H9 (cell line): ENCODE results near the gene ZNF165. TPM values are rescaled to one million over a fixed set of nuclear protein-coding genes. Genes with fewer than 3 reads are reported as not detected.

Experiments
- DNase-seq: peaks from one replicate; pipeline ENCODE4 v3.0.0-alpha.2; 2017
- H2AFZ ChIP-seq: one replicate; pipeline ENCODE4 v1.6.1; 2013; ENCODE audit warnings: mild to moderate bottlenecking, low read length, control low read depth, moderate library complexity
- H2AK5ac ChIP-seq: 2 replicates; pipeline ENCODE4 v1.6.1; 2013; ENCODE audit warnings: low read length, control low read depth, mixed read lengths; ENCODE audit not compliant: insufficient read length
- H2BK120ac ChIP-seq: one replicate; pipeline ENCODE4 v1.6.1; 2013; ENCODE audit warnings: low read depth, mild to moderate bottlenecking, low read length, control low read depth, inconsistent platforms; ENCODE audit not compliant: poor library complexity, severe bottlenecking
- H2BK12ac ChIP-seq: 2 replicates; pipeline ENCODE4 v1.6.1; 2013; ENCODE audit warnings: low read length, control low read depth, mixed read lengths, low read depth; ENCODE audit not compliant: insufficient read length
- H2BK15ac ChIP-seq: 2 replicates; pipeline ENCODE4 v1.6.1; 2013; ENCODE audit warnings: low read depth, low read length, control low read depth
- H2BK20ac ChIP-seq: one replicate; pipeline ENCODE4 v1.6.1; 2013; ENCODE audit warnings: low read depth, mild to moderate bottlenecking, low read length, control low read depth, inconsistent platforms; ENCODE audit not compliant: poor library complexity, severe bottlenecking
- H2BK5ac ChIP-seq: 2 replicates; pipeline ENCODE4 v1.6.1; 2013; ENCODE audit warnings: low read length, control low read depth, mixed read lengths; ENCODE audit not compliant: insufficient read length
- H3K14ac ChIP-seq: 2 replicates; pipeline ENCODE4 v1.6.1; 2013; ENCODE audit warnings: low read length, control low read depth; ENCODE audit not compliant: insufficient read depth
- H3K18ac ChIP-seq: 2 replicates; pipeline ENCODE4 v1.6.1; 2013; ENCODE audit warnings: low read depth, mild to moderate bottlenecking, mixed read lengths, low read length, control low read depth; ENCODE audit not compliant: insufficient read length
- H3K23ac ChIP-seq: 2 replicates; pipeline ENCODE4 v1.6.1; 2013; ENCODE audit warnings: low read length, control low read depth, mixed read lengths, low read depth; ENCODE audit not compliant: insufficient read length
- H3K23me2 ChIP-seq: 2 replicates; pipeline ENCODE4 v1.6.1; 2013; ENCODE audit warnings: low read depth, mild to moderate bottlenecking, mixed read lengths, low read length, control low read depth; ENCODE audit not compliant: insufficient read length, poor library complexity, severe bottlenecking
- H3K27ac ChIP-seq: 2 replicates; pipeline ENCODE4 v1.5.1; 2013; ENCODE audit warnings: low read length, control low read depth, mixed read lengths, low read depth; ENCODE audit not compliant: insufficient read length
- H3K27me3 ChIP-seq: 2 replicates; pipeline ENCODE4 v1.6.1; 2013; ENCODE audit warnings: low read length, control low read depth, inconsistent platforms; ENCODE audit not compliant: insufficient read depth
- H3K4ac ChIP-seq: 2 replicates; pipeline ENCODE4 v1.6.1; 2013; ENCODE audit warnings: low read depth, mild to moderate bottlenecking, control low read depth, inconsistent platforms, low read length, moderate library complexity
- H3K4me1 ChIP-seq: 2 replicates; pipeline ENCODE4 v1.6.1; 2013; ENCODE audit warnings: low read length, control low read depth, inconsistent platforms; ENCODE audit not compliant: insufficient read depth
- H3K4me2 ChIP-seq: 2 replicates; pipeline ENCODE4 v1.6.1; 2013; ENCODE audit warnings: low read length, control low read depth, mixed read lengths; ENCODE audit not compliant: insufficient read length, insufficient read depth
- H3K56ac ChIP-seq: 2 replicates; pipeline ENCODE4 v1.6.1; 2013; ENCODE audit warnings: low read depth, mild to moderate bottlenecking, mixed read lengths, low read length, control low read depth; ENCODE audit not compliant: insufficient read length
- H3K79me1 ChIP-seq: 2 replicates; pipeline ENCODE4 v1.6.1; 2013; ENCODE audit warnings: low read depth, mild to moderate bottlenecking, moderate library complexity, low read length, control low read depth, inconsistent platforms; ENCODE audit not compliant: insufficient read depth, poor library complexity, severe bottlenecking
- H3K79me2 ChIP-seq: 2 replicates; pipeline ENCODE4 v1.6.1; 2013; ENCODE audit warnings: low read length, control low read depth, inconsistent platforms; ENCODE audit not compliant: insufficient read depth
- H3K9ac ChIP-seq: 2 replicates; pipeline ENCODE4 v1.6.1; 2013; ENCODE audit warnings: low read length, control low read depth, mixed read lengths; ENCODE audit not compliant: insufficient read length; ENCODE audit errors: extremely low read depth
- H3K9me3 ChIP-seq: one replicate; pipeline ENCODE4 v1.6.1; 2013; ENCODE audit warnings: low read depth, low read length, inconsistent platforms; ENCODE audit not compliant: control insufficient read depth
- H3T11ph ChIP-seq: one replicate; pipeline ENCODE4 v1.6.1; 2013; ENCODE audit warnings: mild to moderate bottlenecking, low read length, control low read depth, inconsistent platforms
- H4K20me1 ChIP-seq: one replicate; pipeline ENCODE4 v1.6.1; 2013; ENCODE audit not compliant: control insufficient read depth, insufficient read length, insufficient read depth
- H4K5ac ChIP-seq: 2 replicates; pipeline ENCODE4 v1.6.1; 2013; ENCODE audit warnings: low read depth, mild to moderate bottlenecking, mixed read lengths, low read length, control low read depth; ENCODE audit not compliant: insufficient read length
- H4K8ac ChIP-seq: replicated peaks from 2 replicates; pipeline ENCODE4 v1.6.1; 2013; ENCODE audit warnings: low read length, control low read depth, mixed read lengths, low read depth; ENCODE audit not compliant: insufficient read length
- H4K91ac ChIP-seq: 2 replicates; pipeline ENCODE4 v1.6.1; 2013; ENCODE audit warnings: low read depth, mild to moderate bottlenecking, moderate library complexity, mixed read lengths, low read length, control low read depth; ENCODE audit not compliant: insufficient read length
- H3K27ac Mint-ChIP-seq, 3 experiments: 2 replicates in 2 of 3; 3 replicates in 1 of 3; pipeline ENCODE4 v1.8.0; 2020 to 2021; ENCODE audit warnings: mixed read lengths in 3 of 3, mild to moderate bottlenecking in 1 of 3, moderate library complexity in 1 of 3
- H3K27me3 Mint-ChIP-seq: 2 replicates; pipeline ENCODE4 v1.8.0; 2021; ENCODE audit warnings: low read depth, mild to moderate bottlenecking, moderate library complexity, mixed read lengths
- H3K36me3 Mint-ChIP-seq, 3 experiments: 2 replicates in 2 of 3; 3 replicates in 1 of 3; pipeline ENCODE4 v1.8.0; 2020 to 2021; ENCODE audit warnings: low read depth in 3 of 3, mixed read lengths in 3 of 3; ENCODE audit not compliant: insufficient read depth in 1 of 3
- H3K4me1 Mint-ChIP-seq, 2 experiments: 2 replicates each; pipeline ENCODE4 v1.8.0; 2020; ENCODE audit warnings: mixed read lengths in 2 of 2
- H3K4me3 Mint-ChIP-seq, 2 experiments: 2 replicates in 1 of 2; 3 replicates in 1 of 2; pipeline ENCODE4 v1.8.0; 2020 to 2021; ENCODE audit warnings: mild to moderate bottlenecking in 2 of 2, mixed read lengths in 2 of 2, moderate library complexity in 1 of 2
- H3K9me3 Mint-ChIP-seq, 2 experiments: 2 replicates in 1 of 2; 3 replicates in 1 of 2; pipeline ENCODE4 v1.8.0; 2020; ENCODE audit warnings: mild to moderate bottlenecking in 2 of 2, mixed read lengths in 2 of 2, moderate library complexity in 1 of 2
- CTCF ChIP-seq: fragments of 200-600 bp; sonication (generic); conservative IDR thresholded peaks from 3 replicates; pipeline ENCODE4 v1.8.0; 2021; ENCODE audit warnings: antibody characterized with exemption, mild to moderate bottlenecking
- WGBS: extraction: QIAGEN DNeasy Blood & Tissue Kit; methylation state at CpG from one replicate; pipeline ENCODE4 v1.1.7; 2013; ENCODE audit warnings: missing lambda C conversion rate, low lambda C conversion rate, mixed read lengths; ENCODE audit not compliant: insufficient read length; ENCODE audit errors: extremely low coverage; 5-methylcytosine and 5-hydroxymethylcytosine counted together
- total RNA-seq: library from RNA; stranded (reverse); gene quantifications from 2 replicates; pipeline ENCODE4 v1.2.1, GENCODE V29; 2021

The ZNF165 gene
- total RNA-seq, 1 experiment from 2014 or later: 5.8 TPM

GRCh38 chr6:28089054-28089453 lies 8.7 kb downstream of the ZNF165 start:
- WGBS: no CpG with 5 or more reads among the region's 5 CpGs

More at GRCh38 chr6:28089054-28089453, 8.7 kb downstream of the ZNF165 start:
- Histone ChIP-seq H4K5ac (no peak overlapping the region), H3K27me3 (no peaks in the 10 kb centered on the region), H4K8ac (no peak overlapping the region), H2BK120ac (no peak overlapping the region), H2BK5ac (no peak overlapping the region), H2BK20ac (no peak overlapping the region), H4K20me1 (no peaks in the 10 kb centered on the region), H3K56ac (no peak overlapping the region), H3K4ac (no peak overlapping the region), H3K14ac (no peak overlapping the region), H4K91ac (no peak overlapping the region), H3T11ph (no peak overlapping the region), H3K4me1 (no peaks in the 10 kb centered on the region), H3K9me3 (peaks cover 29% of the 10 kb centered on the region), H3K23me2 (no peaks in the 10 kb centered on the region), H2AK5ac (no peak overlapping the region), H3K79me1 (no peaks in the 10 kb centered on the region), H3K79me2 (no peaks in the 10 kb centered on the region), H2BK12ac (no peak overlapping the region), H3K27ac (no peak overlapping the region), H2BK15ac (no peak overlapping the region), H3K4me2 (no peak overlapping the region), H3K18ac (no peak overlapping the region), H3K9ac (no peak overlapping the region), H3K23ac (no peak overlapping the region), H2AFZ (no peak overlapping the region)
- no peak overlapping the region for H3K4me3 Mint-ChIP-seq
- no peaks in the 10 kb centered on the region for H3K27me3 Mint-ChIP-seq
- DNase-seq: no peak
- H3K27ac Mint-ChIP-seq: no peak overlapping the region
- H3K36me3 Mint-ChIP-seq: peaks cover 58 to 67% (median 59%) of the 10 kb centered on the region in 3 experiments
- H3K4me1 Mint-ChIP-seq: no peaks in the 10 kb centered on the region
- TF ChIP-seq CTCF: no peak
- H3K9me3 Mint-ChIP-seq: peaks cover 28 to 49% of the 10 kb centered on the region in 2 experiments
